ENCODE data around the gene PDE4D. TPM values are rescaled to one million over a fixed set of nuclear protein-coding genes. Genes with fewer than 3 reads are reported as not detected.

The PDE4D gene
- total RNA-seq, 4 donors from 2014 or later = 35.0 to 121 (median 63.4) TPM

GRCh38 chr5:59366784-59367183, 526.7 kb downstream of the PDE4D start:
- TF ChIP-seq EP300 (IDR thresholded peaks at IDR 0.05) = no peak
- no peak for TF ChIP-seq POLR2A (IDR thresholded peaks at IDR 0.05)
- no peak for TF ChIP-seq POLR2AphosphoS5 (IDR thresholded peaks at IDR 0.05)
- TF ChIP-seq CTCF (IDR thresholded peaks at IDR 0.05) = no peak
- no peaks in the 10 kb centered on the region for H3K27me3 ChIP-seq
- H3K4me1 ChIP-seq = peaks cover 0 to 13% (median 0%) of the 10 kb centered on the region in 3 donors
- no peak for ATAC-seq
- no peak overlapping the region for H3K27ac ChIP-seq
- 50 to 73% methylated on average over 3 to 4 of the region's 4 CpGs for WGBS, 2 donors (ENCODE audit: low coverage in 1 of 2)
- no peaks in the 10 kb centered on the region for H3K36me3 ChIP-seq
- H3K4me3 ChIP-seq = no peak overlapping the region
- H3K9me3 ChIP-seq = no peaks in the 10 kb centered on the region

GRCh38 chr5:59362438-59362837, 531.1 kb downstream of the PDE4D start:
- H3K4me1 ChIP-seq = peaks cover 0 to 26% (median 8%) of the 10 kb centered on the region in 3 donors
- ATAC-seq = no peak
- H3K27ac ChIP-seq = no peak overlapping the region
- no peak overlapping the region for H3K4me3 ChIP-seq
- no peaks in the 10 kb centered on the region for H3K27me3 ChIP-seq
- WGBS, 2 donors (ENCODE audit: low coverage in 1 of 2) = 54 to 71% methylated on average over 2 of the region's 2 CpGs
- H3K36me3 ChIP-seq = no peaks in the 10 kb centered on the region
- TF ChIP-seq POLR2A (IDR thresholded peaks at IDR 0.05) = no peak
- no peak for TF ChIP-seq CTCF (IDR thresholded peaks at IDR 0.05)
- TF ChIP-seq EP300 (IDR thresholded peaks at IDR 0.05) = no peak
- TF ChIP-seq POLR2AphosphoS5 (IDR thresholded peaks at IDR 0.05) = no peak
- no peaks in the 10 kb centered on the region for H3K9me3 ChIP-seq

GRCh38 chr5:59361454-59361853, 532.1 kb downstream of the PDE4D start:
- no peak for ATAC-seq
- 89% methylated on average over 1 of the region's 1 CpG; no CpG with 5 or more reads in 1 of the 2 donors for WGBS, 2 donors (ENCODE audit: low coverage in 1 of 2)
- H3K36me3 ChIP-seq = no peaks in the 10 kb centered on the region

GRCh38 chr5:59360130-59360555, 533.4 kb downstream of the PDE4D start:
- Histone ChIP-seq H3K4me1 (peaks cover 7 to 43% (median 8%) of the 10 kb centered on the region in 3 donors), H3K27ac (no peak overlapping the region), H3K27me3 (no peaks in the 10 kb centered on the region), H3K9me3 (no peaks in the 10 kb centered on the region), H3K4me3 (no peak overlapping the region), H3K36me3 (no peaks in the 10 kb centered on the region)
- ATAC-seq = no peak
- WGBS, 2 donors (ENCODE audit: low coverage in 1 of 2) = 86 to 87% methylated on average over 6 to 7 of the region's 7 CpGs
- TF ChIP-seq POLR2A (IDR thresholded peaks at IDR 0.05) (no peak), POLR2AphosphoS5 (IDR thresholded peaks at IDR 0.05) (no peak), EP300 (IDR thresholded peaks at IDR 0.05) (no peak), CTCF (IDR thresholded peaks at IDR 0.05) (no peak)

More at GRCh38 chr5:59361454-59361853, 532.1 kb downstream of the PDE4D start:
- no peak overlapping the region for H3K27ac ChIP-seq
- no peaks in the 10 kb centered on the region for H3K27me3 ChIP-seq
- TF ChIP-seq POLR2A (IDR thresholded peaks at IDR 0.05) = no peak
- TF ChIP-seq EP300 (IDR thresholded peaks at IDR 0.05) = no peak
- no peaks in the 10 kb centered on the region for H3K9me3 ChIP-seq
- H3K4me1 ChIP-seq = peaks cover 6 to 30% (median 8%) of the 10 kb centered on the region in 3 donors
- no peak overlapping the region for H3K4me3 ChIP-seq

GRCh38 chr5:59358005-59358861, 535.3 kb downstream of the PDE4D start:
- peak; percentile 66 for ATAC-seq
- Histone ChIP-seq H3K36me3 (no peaks in the 10 kb centered on the region), H3K9me3 (no peaks in the 10 kb centered on the region), H3K4me1 (peaks cover 7 to 53% (median 8%) of the 10 kb centered on the region in 3 donors), H3K27me3 (no peaks in the 10 kb centered on the region), H3K27ac (peak overlapping the region; percentile 68 to 78 (median 74)), H3K4me3 (peak overlapping the region in 1 of 2 donors; percentile 4)
- TF ChIP-seq POLR2AphosphoS5 (IDR thresholded peaks at IDR 0.05) (no peak), POLR2A (IDR thresholded peaks at IDR 0.05) (no peak), EP300 (IDR thresholded peaks at IDR 0.05) (no peak), CTCF (IDR thresholded peaks at IDR 0.05) (no peak)
- WGBS, 2 donors (ENCODE audit: low coverage in 1 of 2) = 30 to 34% methylated on average over 4 to 5 of the region's 5 CpGs
